HFFc6 (cell line): ENCODE data around the gene SLFN12L. TPM values are rescaled to one million over a fixed set of nuclear protein-coding genes. Genes with fewer than 3 reads are reported as not detected.

ENCODE experiments used
- DNase-seq: peaks from one replicate; pipeline ENCODE4 v3.0.0-alpha.2; 2018
- H3K27ac Mint-ChIP-seq: 2 replicates; pipeline ENCODE4 v1.8.0; 2020; ENCODE audit warnings: mild to moderate bottlenecking, mixed read lengths
- H3K27me3 Mint-ChIP-seq: 2 replicates; pipeline ENCODE4 v1.8.0; 2021; ENCODE audit warnings: mild to moderate bottlenecking, moderate library complexity, mixed read lengths; ENCODE audit not compliant: insufficient read depth
- H3K36me3 Mint-ChIP-seq: 2 replicates; pipeline ENCODE4 v1.8.0; 2021; ENCODE audit warnings: low read depth, mixed read lengths
- H3K4me1 Mint-ChIP-seq: 2 replicates; pipeline ENCODE4 v1.8.0; 2020; ENCODE audit warnings: low read depth, mixed read lengths
- H3K4me3 Mint-ChIP-seq: 2 replicates; pipeline ENCODE4 v1.8.0; 2020; ENCODE audit warnings: mild to moderate bottlenecking, moderate library complexity, mixed read lengths
- H3K9me3 Mint-ChIP-seq: 2 replicates; pipeline ENCODE4 v1.8.0; 2020; ENCODE audit warnings: mild to moderate bottlenecking, mixed read lengths
- CTCF ChIP-seq: fragments of 200-600 bp; sonication (generic); IDR thresholded peaks from 2 replicates; pipeline ENCODE4 v1.5.0; 2021; ENCODE audit warnings: antibody characterized with exemption, mild to moderate bottlenecking
- long read RNA-seq: library from polyadenylated mRNA; unstranded; transcript quantifications from one replicate; pipeline ENCODE4 v2.0.0, GENCODE V29; 2019
- total RNA-seq, 6 experiments: library from RNA; stranded (reverse); fragmentation: NEBNext Ultra II Directional; extraction: Animal tissue kit (Norgen Biotek cat#: 25700); gene quantifications; 2 replicates in 1 of 6; 3 replicates in 5 of 6; pipeline ENCODE4 v1.2.3, GENCODE V29; 2021

SLFN12L gene
- under 1 TPM in 4 of 6 experiments, not detected in 2; 0.13 to 0.34 (median 0.25) TPM for total RNA-seq
- long read RNA-seq, partial matches to known transcripts: 1 of 1 reads
- long read RNA-seq, other reads (novel, unspliced or antisense): 0 of 1 reads

- H3K4me1 Mint-ChIP-seq: peaks cover 44% of the 10 kb centered on the region
- H3K36me3 Mint-ChIP-seq: no peaks in the 10 kb centered on the region
- no peak within 1 kb of the TSS for H3K4me3 Mint-ChIP-seq
- DNase-seq: no peak
- TF ChIP-seq CTCF: no peak
- no peaks in the 10 kb centered on the region for H3K27me3 Mint-ChIP-seq
- H3K9me3 Mint-ChIP-seq: no peaks in the 10 kb centered on the region
- no peak within 1 kb of the TSS for H3K27ac Mint-ChIP-seq
These were observed at the start of gene SLFN12L for GRCh38 chr17:35537601-35538141. Gene SLFN12L (minus strand): TSS chr17:35537678. CDS start chr17:35522364, 15,314 bp downstream.

DNA sequence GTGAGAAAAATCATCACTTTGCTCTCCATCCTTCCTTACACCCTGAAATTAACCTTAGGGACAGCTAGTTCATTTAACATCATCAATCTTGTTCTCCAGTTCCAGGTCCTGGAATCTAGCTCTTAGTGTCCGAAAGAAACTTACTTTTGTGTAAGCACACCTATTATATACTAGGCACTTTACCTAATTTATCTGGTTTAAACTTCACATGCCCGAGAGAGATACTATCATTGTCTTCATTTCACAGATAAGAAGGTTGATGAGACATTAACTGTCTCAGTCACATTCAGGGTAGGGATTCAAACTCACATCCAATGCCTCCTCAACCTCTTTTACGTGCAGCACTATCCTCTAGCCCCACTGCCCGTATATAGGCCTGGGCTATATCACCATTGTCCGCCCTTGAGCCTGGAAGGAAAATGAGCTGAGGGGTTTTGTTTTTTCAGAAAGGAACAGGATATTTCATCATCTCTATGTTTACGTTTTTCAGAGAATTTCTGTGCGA lies 49.1 kb upstream of the SLFN12L start:
- Mint-ChIP-seq H3K9me3 (no peaks in the 10 kb centered on the region), H3K27me3 (no peaks in the 10 kb centered on the region; the same call in 1 of the 2 replicates), H3K36me3 (0 out of 2 replicates have a peak, but pooled peaks cover 5% of the 10 kb centered on the region), H3K27ac (peak overlapping the region; percentile 98), H3K4me1 (peaks cover 30% of the 10 kb centered on the region), H3K4me3 (peak overlapping the region; percentile 94)
- TF ChIP-seq CTCF: no peak
- DNase-seq: no peak

DNA sequence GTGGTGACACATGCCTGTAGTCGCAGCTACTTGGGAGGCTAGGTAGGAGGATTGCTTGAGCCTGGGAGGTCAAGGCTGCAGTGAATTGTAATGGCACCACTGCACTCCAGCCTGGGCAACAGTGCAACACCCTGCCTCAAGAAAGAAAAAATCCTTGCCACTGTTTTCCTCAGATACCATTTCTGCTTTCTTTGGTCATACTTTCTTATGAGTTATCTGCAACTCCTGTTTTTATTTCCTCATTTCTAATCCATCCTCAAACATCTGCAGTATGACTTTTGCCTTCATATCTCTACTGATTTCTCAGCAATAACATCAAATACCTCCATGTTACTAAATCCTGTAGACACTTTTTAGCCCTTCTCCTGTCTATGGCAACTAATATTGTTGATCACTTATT lies 46.6 kb upstream of the SLFN12L start:
- Mint-ChIP-seq H3K9me3 (no peaks in the 10 kb centered on the region), H3K27ac (no peak overlapping the region), H3K36me3 (0 out of 2 replicates have a peak, but pooled peaks cover 5% of the 10 kb centered on the region), H3K27me3 (no peaks in the 10 kb centered on the region; the same call in 1 of the 2 replicates), H3K4me1 (peaks cover 17% of the 10 kb centered on the region), H3K4me3 (no peak overlapping the region)
- no peak for DNase-seq
- no peak for TF ChIP-seq CTCF

GRCh38 chr17:35578929-35579432 lies 41.5 kb upstream of the SLFN12L start:
- no peak for DNase-seq
- peaks cover 6% of the 10 kb centered on the region for H3K36me3 Mint-ChIP-seq

More at GRCh38 chr17:35578929-35579432, 41.5 kb upstream of the SLFN12L start:
- H3K4me1 Mint-ChIP-seq: peaks cover 24% of the 10 kb centered on the region
- H3K27me3 Mint-ChIP-seq: no peaks in the 10 kb centered on the region; the same call in 1 of the 2 replicates
- H3K4me3 Mint-ChIP-seq: peak overlapping the region; percentile 96
- peak overlapping the region; percentile 89 for H3K27ac Mint-ChIP-seq
- TF ChIP-seq CTCF: no peak
- no peaks in the 10 kb centered on the region for H3K9me3 Mint-ChIP-seq
